22Rv1 (cell line): ENCODE measurements around the gene SUCO.

Experiments
- H3K27ac ChIP-seq: fragments of 450-650 bp; 2 replicates; pipeline ENCODE4 v1.5.1; 2017
- ZFX ChIP-seq: fragments of 450-650 bp; IDR thresholded peaks from 2 replicates; pipeline ENCODE4 v1.6.1; 2017; ENCODE audit warnings: antibody characterized with exemption, borderline replicate concordance
- TF ChIP-seq, protein P1 (sequence below): fragments of 450-650 bp; IDR thresholded peaks from 2 replicates; pipeline ENCODE4 v1.5.1; 2017; ENCODE audit warnings: mild to moderate bottlenecking

SUCO gene

DNA sequence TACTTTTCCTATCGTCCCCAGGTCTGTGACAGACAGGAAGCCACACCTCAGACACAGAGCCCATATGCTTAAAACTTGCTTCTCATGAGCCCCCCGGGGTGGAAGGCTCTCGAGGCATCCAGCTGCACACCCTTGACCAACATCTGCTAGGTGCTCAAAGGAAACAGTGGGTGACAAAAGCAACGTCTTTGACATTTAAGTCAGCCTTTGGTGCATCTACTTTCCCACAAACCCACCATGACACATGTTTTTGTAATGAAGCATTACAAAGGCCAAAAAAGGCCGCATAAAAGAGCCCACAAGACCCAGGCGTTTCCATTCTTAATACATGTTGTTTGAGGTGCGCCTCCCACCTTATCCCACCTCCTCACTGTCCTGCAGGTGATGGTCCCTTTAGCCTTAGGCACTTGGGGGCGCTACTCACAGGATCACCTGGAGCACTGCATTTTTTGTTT is 114.2 kb downstream of the SUCO start:
- TF ChIP-seq, protein P1, sequence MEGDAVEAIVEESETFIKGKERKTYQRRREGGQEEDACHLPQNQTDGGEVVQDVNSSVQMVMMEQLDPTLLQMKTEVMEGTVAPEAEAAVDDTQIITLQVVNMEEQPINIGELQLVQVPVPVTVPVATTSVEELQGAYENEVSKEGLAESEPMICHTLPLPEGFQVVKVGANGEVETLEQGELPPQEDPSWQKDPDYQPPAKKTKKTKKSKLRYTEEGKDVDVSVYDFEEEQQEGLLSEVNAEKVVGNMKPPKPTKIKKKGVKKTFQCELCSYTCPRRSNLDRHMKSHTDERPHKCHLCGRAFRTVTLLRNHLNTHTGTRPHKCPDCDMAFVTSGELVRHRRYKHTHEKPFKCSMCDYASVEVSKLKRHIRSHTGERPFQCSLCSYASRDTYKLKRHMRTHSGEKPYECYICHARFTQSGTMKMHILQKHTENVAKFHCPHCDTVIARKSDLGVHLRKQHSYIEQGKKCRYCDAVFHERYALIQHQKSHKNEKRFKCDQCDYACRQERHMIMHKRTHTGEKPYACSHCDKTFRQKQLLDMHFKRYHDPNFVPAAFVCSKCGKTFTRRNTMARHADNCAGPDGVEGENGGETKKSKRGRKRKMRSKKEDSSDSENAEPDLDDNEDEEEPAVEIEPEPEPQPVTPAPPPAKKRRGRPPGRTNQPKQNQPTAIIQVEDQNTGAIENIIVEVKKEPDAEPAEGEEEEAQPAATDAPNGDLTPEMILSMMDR, result no peak
- TF ChIP-seq ZFX, result no peak
- H3K27ac ChIP-seq, result no peak overlapping the region

DNA sequence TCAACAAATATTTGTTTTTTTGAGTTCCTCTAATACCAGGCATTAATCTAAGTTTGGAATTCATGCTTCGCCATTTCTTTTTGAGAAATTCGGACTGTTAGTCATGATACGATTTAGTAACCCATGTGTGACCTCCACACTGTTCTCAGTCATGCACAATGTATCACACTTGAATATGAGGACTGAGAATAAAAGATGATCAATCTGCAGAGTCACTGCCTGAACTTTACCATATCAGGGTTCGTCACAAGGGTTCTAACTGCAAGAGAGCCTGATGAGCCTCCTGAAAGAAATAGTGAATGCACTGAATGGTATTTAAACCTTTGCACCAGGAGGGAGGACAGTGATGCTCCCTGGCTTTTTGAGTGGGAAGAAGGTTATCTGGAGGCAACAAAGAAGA is 115.0 kb downstream of the SUCO start:
- H3K27ac ChIP-seq, result no peak overlapping the region
- no peak for TF ChIP-seq ZFX
- TF ChIP-seq, protein P1, result no peak

DNA sequence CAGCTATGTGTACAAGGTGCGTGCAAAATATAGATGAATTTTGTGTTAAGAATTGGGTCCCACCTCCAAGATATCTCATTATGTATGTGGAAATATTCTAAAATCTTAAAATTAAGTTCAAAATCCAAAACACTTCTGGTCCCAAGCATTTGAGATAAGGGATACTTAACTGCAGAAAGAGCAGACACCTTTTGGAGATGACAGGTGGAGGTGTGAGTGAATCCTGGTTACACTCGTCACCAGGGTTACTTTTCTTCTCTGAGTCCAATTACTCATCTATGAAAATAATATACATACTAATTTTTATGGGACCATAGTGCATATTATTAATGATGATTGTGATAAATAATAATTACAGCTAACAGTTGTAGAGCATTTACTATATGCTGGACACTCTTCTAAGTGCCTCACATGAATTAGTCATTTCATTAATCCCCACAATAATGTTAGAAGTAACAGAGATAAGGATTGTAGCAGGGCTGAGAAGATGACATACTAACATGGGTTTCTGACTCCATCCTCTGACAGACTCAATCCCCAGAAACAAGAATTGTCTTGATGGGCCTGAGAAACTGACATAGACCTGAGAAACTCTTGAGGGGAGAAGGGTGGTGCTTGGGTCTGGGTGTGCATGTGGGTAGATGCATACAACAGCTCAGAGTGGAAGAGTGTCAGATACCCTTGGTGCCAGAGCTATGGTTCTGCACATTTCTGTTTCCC is 117.7 kb downstream of the SUCO start:
- no peak overlapping the region for H3K27ac ChIP-seq
- no peak for TF ChIP-seq ZFX
- TF ChIP-seq, protein P1, result no peak

DNA sequence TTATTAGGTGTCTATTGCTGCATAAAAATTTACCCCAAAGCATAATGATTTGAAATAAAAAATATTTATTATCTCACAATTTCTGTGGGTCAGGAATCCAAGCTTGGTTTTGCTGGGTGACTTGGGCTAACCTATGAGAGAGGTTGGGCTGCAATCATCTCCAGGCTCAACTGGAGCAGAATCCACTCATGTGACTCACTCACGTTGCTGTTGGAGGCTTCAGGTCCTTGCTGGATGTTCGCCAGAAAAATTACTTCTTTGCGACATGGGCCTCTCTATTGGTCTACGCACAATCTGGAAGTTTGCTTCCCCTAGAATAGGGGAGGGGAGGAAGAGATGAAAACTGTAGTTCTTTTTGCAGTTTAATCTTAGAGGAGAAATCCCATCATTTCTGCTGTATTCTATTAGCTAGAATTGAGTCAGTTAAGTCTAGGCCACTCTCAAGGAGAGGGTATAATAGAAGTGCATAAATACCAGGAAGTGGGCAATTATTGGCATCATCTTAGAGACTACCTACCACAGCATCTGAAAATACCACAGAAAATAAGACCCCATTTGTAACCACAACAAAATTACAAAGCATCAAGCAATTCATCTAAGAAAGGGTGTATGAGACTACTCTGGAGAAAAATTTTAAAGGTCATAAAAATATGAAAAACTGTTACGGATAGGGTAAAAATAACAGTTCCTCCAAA is 120.2 kb downstream of the SUCO start:
- H3K27ac ChIP-seq, result no peak overlapping the region
- TF ChIP-seq, protein P1, result no peak
- TF ChIP-seq ZFX, result no peak

DNA sequence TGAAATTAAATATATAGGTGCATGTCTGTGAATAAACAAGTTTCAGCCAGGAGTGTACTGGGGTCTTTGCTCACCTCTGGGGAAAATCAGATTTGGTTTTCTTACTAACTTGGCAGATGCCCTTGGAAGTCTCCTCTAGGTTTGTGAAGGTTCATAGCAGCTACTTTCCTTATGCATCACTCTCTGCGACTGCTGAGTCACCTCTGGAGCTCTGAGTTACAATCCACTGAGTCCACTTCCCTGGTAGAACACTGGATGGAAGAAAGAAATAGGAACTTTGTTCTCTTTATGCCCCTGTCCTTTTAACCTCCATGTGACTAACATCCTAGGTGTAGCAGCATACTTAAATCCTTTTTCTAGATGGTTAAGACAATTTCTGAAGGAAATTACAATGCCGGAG is 121.6 kb downstream of the SUCO start:
- TF ChIP-seq, protein P1, result no peak
- TF ChIP-seq ZFX, result no peak

DNA sequence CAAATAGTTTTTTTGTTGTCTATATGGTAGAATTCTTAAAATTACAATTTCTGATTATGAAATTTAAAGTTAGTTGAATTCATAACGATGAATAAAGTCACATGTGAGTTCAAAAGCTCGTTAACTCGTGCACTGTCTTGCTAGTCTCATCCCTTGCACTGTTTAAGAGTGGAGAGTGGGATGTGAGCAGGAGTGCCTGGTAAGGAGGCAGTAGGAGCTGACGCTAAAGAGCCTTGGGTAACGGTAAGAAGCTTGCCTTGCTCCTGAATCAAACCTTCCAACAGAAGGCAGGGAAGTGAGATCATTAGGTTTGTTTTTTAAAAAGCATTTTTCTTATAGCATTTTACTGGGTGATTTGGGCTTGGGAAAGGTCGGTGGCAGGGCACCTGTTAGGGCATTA is 123.6 kb downstream of the SUCO start:
- no peak overlapping the region for H3K27ac ChIP-seq
- TF ChIP-seq, protein P1, result no peak
- TF ChIP-seq ZFX, result no peak

More for the DNA sequence above, 121.6 kb downstream of the SUCO start:
- no peak overlapping the region for H3K27ac ChIP-seq

DNA sequence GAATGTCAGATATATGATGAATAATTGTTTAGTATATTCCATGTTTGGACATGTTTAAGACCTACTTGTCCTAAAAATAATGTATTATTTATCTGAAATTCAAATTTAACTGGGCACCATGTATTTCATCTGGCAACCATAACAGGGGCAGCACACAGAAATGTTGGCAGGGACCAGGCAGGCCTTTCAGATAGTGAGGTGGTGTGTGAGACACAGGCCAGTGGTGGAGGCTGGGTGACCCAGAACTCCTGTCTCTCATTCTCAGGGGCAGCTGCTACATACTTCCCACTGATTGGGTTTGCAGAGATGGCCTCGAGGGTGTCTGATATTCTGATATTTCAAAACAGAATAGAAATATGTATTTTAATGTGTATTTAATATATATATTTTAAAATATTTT is 124.6 kb downstream of the SUCO start:
- TF ChIP-seq ZFX, result no peak
- TF ChIP-seq, protein P1, result no peak
- H3K27ac ChIP-seq, result no peak overlapping the region
